Measurements from ENCODE around the gene WBP2. TPM values are rescaled to one million over a fixed set of nuclear protein-coding genes. Genes with fewer than 3 reads are reported as not detected.

WBP2 gene
- total RNA-seq, 1 donor from 2014 or later: 65.5 TPM

GRCh38 chr17:75885431-75885830, 30.3 kb upstream of the WBP2 start:
- no peak overlapping the region for H3K4me3 ChIP-seq (ENCODE audit: low read depth, low read length)
- no peak for TF ChIP-seq CTCF (conservative IDR thresholded peaks at IDR 0.05; ENCODE audit: low read depth, low read length)
- DNase-seq (ENCODE audit: low read depth): no peak

- TF ChIP-seq CTCF (conservative IDR thresholded peaks at IDR 0.05; ENCODE audit: low read depth, low read length): no peak
- H3K4me3 ChIP-seq (ENCODE audit: low read depth, low read length): no peak overlapping the region
- DNase-seq (ENCODE audit: low read depth): no peak
These were observed 26.7 kb upstream of the WBP2 start for GRCh38 chr17:75881678-75882454.

- H3K4me3 ChIP-seq (ENCODE audit: low read depth, low read length): no peak overlapping the region
- DNase-seq (ENCODE audit: low read depth): no peak
- no peak for TF ChIP-seq CTCF (conservative IDR thresholded peaks at IDR 0.05; ENCODE audit: low read depth, low read length)
These were observed 25.1 kb upstream of the WBP2 start for GRCh38 chr17:75880266-75880665.

DNA sequence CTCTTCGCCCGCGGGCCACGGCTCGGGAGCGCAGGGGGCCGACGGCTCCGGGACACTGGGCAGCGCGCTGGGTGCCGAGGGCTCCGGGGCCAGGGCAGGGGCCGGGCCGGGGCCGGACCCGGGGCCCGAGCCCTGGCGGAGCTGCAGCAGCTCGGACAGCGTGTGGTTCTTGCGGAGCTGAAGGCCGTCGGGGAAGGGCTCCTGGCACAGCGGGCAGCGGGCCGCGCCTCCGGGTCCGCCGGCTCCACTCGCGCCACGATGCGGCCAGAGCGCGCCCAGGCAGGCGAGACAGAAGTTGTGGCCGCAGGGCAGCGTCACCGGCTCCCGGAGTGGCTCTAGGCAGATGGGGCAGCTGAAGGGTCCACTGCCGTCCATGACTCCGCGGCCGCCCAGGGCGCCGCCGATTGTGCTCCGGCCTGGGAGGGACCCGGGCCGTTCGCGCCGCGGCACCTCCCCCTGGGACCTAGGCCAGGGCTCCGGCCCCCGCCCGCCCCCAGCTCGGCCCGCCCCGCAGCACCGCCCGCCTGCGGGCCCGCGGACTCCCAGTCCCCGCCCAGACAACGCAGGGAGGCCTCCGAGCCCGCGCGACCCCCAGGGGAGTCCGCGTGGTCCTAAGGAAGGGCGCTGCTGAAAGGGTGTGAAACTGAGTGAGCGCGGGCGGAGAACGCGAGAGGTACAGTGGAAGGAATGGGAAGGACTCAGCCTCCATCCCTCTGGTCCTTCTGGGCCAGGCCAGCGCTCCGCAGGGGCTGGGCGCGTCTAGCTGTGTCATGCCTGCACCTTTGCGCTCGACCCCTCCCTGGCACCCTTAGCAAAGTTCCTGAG, 23.3 kb upstream of the WBP2 start, which contains the start of gene TRIM47:
TSS of gene TRIM47 (minus strand) at position 408 of the 825 bp plus-strand sequence. CDS start at position 375, 33 bp downstream.
- no peak for TF ChIP-seq CTCF (conservative IDR thresholded peaks at IDR 0.05; ENCODE audit: low read depth, low read length)
- no peak for DNase-seq (ENCODE audit: low read depth)
- H3K4me3 ChIP-seq (ENCODE audit: low read depth, low read length): peak within 1 kb of the TSS; percentile 66

- H3K4me3 ChIP-seq (ENCODE audit: low read depth, low read length): peak overlapping the region; percentile 66
- DNase-seq (ENCODE audit: low read depth): no peak
- TF ChIP-seq CTCF (conservative IDR thresholded peaks at IDR 0.05; ENCODE audit: low read depth, low read length): peak; percentile 42
These were observed 22.6 kb upstream of the WBP2 start for GRCh38 chr17:75877752-75878173.

GRCh38 chr17:75876938-75877751, 22.0 kb upstream of the WBP2 start:
- peak; percentile 87 for DNase-seq (ENCODE audit: low read depth)
- TF ChIP-seq CTCF (conservative IDR thresholded peaks at IDR 0.05; ENCODE audit: low read depth, low read length): no peak
- peak overlapping the region; percentile 66 for H3K4me3 ChIP-seq (ENCODE audit: low read depth, low read length)
